HG03159 (cell line): ENCODE results near the gene CRTAP.
"Not testable (repeated sequence)": the region's sequence is repeated elsewhere in the genome, so short reads cannot be mapped to it uniquely, and the experiment has no call there.

ENCODE experiments used
- ATAC-seq: cut with Tn5 transposase; IDR thresholded peaks from one replicate; pipeline ENCODE4 v1.9.1; 2021; ENCODE audit warnings: mild to moderate bottlenecking, moderate library complexity; ENCODE audit not compliant: unreplicated experiment

Gene CRTAP

GRCh38 chr3:33173103-33173502 is 59.3 kb downstream of the CRTAP start:
- no peak for ATAC-seq

GRCh38 chr3:33173672-33174071 is 59.9 kb downstream of the CRTAP start:
- ATAC-seq: no peak

- ATAC-seq: no peak
Measured at GRCh38 chr3:33174095-33174494, 60.3 kb downstream of the CRTAP start.

- no peak for ATAC-seq
Measured at GRCh38 chr3:33174711-33175414, 61.0 kb downstream of the CRTAP start.

- no peak for ATAC-seq
Measured at GRCh38 chr3:33179132-33179531, 65.3 kb downstream of the CRTAP start.

- ATAC-seq: no peak
Measured at GRCh38 chr3:33181229-33181628, 67.4 kb downstream of the CRTAP start.

- not testable (repeated sequence) for ATAC-seq
Measured at GRCh38 chr3:33181641-33182040, 67.8 kb downstream of the CRTAP start.

GRCh38 chr3:33184863-33185262 is 71.0 kb downstream of the CRTAP start:
- ATAC-seq: no peak

- no peak for ATAC-seq
Measured at GRCh38 chr3:33186524-33187367, 72.9 kb downstream of the CRTAP start.

GRCh38 chr3:33187368-33187634 is 73.5 kb downstream of the CRTAP start:
- no peak for ATAC-seq

GRCh38 chr3:33194303-33194702 is 80.5 kb downstream of the CRTAP start:
- ATAC-seq: no peak

GRCh38 chr3:33196538-33196937 is 82.7 kb downstream of the CRTAP start:
- ATAC-seq: no peak
